Mammary epithelial cell (primary cell): ENCODE measurements around the gene XPO6.

Experiments used
- EZH2 ChIP-seq: IDR thresholded peaks from 2 replicates; pipeline ENCODE4 v1.6.1; 2012; ENCODE audit warnings: low read length, inconsistent platforms, borderline replicate concordance
- TF ChIP-seq, protein P1 (sequence below), 2 donors: IDR thresholded peaks in 1 of 2; conservative IDR thresholded peaks in 1 of 2; 2 replicates each; pipeline ENCODE4 v1.5.1; 2011 to 2012; ENCODE audit warnings: inconsistent platforms in 2 of 2, low read length in 2 of 2, mild to moderate bottlenecking in 2 of 2, control low read depth in 1 of 2, low read depth in 1 of 2; ENCODE audit not compliant: insufficient read depth in 1 of 2; ENCODE audit errors: extremely low read depth in 1 of 2

- TF ChIP-seq EZH2: no peak
- TF ChIP-seq, protein P1, sequence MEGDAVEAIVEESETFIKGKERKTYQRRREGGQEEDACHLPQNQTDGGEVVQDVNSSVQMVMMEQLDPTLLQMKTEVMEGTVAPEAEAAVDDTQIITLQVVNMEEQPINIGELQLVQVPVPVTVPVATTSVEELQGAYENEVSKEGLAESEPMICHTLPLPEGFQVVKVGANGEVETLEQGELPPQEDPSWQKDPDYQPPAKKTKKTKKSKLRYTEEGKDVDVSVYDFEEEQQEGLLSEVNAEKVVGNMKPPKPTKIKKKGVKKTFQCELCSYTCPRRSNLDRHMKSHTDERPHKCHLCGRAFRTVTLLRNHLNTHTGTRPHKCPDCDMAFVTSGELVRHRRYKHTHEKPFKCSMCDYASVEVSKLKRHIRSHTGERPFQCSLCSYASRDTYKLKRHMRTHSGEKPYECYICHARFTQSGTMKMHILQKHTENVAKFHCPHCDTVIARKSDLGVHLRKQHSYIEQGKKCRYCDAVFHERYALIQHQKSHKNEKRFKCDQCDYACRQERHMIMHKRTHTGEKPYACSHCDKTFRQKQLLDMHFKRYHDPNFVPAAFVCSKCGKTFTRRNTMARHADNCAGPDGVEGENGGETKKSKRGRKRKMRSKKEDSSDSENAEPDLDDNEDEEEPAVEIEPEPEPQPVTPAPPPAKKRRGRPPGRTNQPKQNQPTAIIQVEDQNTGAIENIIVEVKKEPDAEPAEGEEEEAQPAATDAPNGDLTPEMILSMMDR (conservative IDR thresholded peaks at IDR 0.05 in 1 of 2, IDR thresholded peaks at IDR 0.05 in 1 of 2; ENCODE audit: extremely low read depth in 1 of 2, insufficient read depth in 1 of 2, low read depth in 1 of 2, low read length in 2 of 2): no peak
Measured at GRCh38 chr16:28187595-28188004, 24.2 kb downstream of the XPO6 start.
